OCI-LY3 (cell line): Measurements from ENCODE around the gene KIF1A.

Source experiments
- H2AFZ ChIP-seq: fragments of 200-600, 300-600 bp; shearing (Covaris generic); 2 replicates; pipeline ENCODE4 v1.6.0; 2014; ENCODE audit warnings: antibody characterized with exemption, low read depth, low read length
- H3K27ac ChIP-seq: fragments of 200-600, 300-600 bp; sonication (generic); 2 replicates; pipeline ENCODE4 v1.5.1; 2014; ENCODE audit warnings: mild to moderate bottlenecking, low read length, moderate library complexity, mixed read lengths
- H3K27me3 ChIP-seq: fragments of 200-600, 300-600 bp; sonication (generic); 2 replicates; pipeline ENCODE4 v1.6.1; 2014; ENCODE audit warnings: low read depth, low read length, mixed read lengths
- H3K36me3 ChIP-seq: fragments of 200-600, 300-600 bp; sonication (generic); replicated peaks from 2 replicates; pipeline ENCODE3; 2014; ENCODE audit warnings: low read depth, low read length, mixed read lengths
- H3K4me1 ChIP-seq: fragments of 300-600, 200-600 bp; sonication (generic); 2 replicates; pipeline ENCODE4 v1.6.1; 2014; ENCODE audit warnings: low read length, mixed read lengths
- H3K4me2 ChIP-seq: fragments of 200-600, 300-600 bp; sonication (generic); 2 replicates; pipeline ENCODE4 v1.6.1; 2014; ENCODE audit warnings: low read length, mixed read lengths
- H3K4me3 ChIP-seq: fragments of 300-600, 200-600 bp; sonication (generic); 2 replicates; pipeline ENCODE4 v1.5.1; 2014; ENCODE audit warnings: antibody characterized with exemption, mild to moderate bottlenecking, low read length, moderate library complexity
- H3K79me2 ChIP-seq: fragments of 300-600, 200-600 bp; shearing (Covaris generic); 2 replicates; pipeline ENCODE4 v1.6.1; 2014; ENCODE audit warnings: mild to moderate bottlenecking, low read length, mixed read lengths
- H3K9ac ChIP-seq: fragments of 300-600, 200-600 bp; shearing (Covaris generic); 2 replicates; pipeline ENCODE4 v1.6.0; 2014; ENCODE audit warnings: mild to moderate bottlenecking, low read length, moderate library complexity
- H3K9me3 ChIP-seq: fragments of 200-600, 300-600 bp; shearing (Covaris generic); 2 replicates; pipeline ENCODE4 v1.6.1; 2014; ENCODE audit warnings: low read length, mixed read lengths; ENCODE audit not compliant: insufficient read depth
- H4K20me1 ChIP-seq: fragments of 200-600, 300-600 bp; sonication (generic); 2 replicates; pipeline ENCODE4 v1.6.1; 2016; ENCODE audit warnings: low read length, mixed read lengths; ENCODE audit not compliant: insufficient read depth
- CTCF ChIP-seq: fragments of 200-600, 300-600 bp; sonication (generic); IDR thresholded peaks from 2 replicates; pipeline ENCODE4 v1.5.1; 2014; ENCODE audit warnings: antibody characterized with exemption, low read length, low read depth
- EZH2phosphoT487 ChIP-seq: fragments of 200-600 bp; shearing (Covaris generic); IDR thresholded peaks from 2 replicates; pipeline ENCODE4 v1.6.1; 2018; ENCODE audit warnings: antibody characterized with exemption, mixed run types, low read depth

The KIF1A gene

GRCh38 chr2:240858321-240858720, 38.3 kb upstream of the KIF1A start:
- Histone ChIP-seq H3K9me3 (no peaks in the 10 kb centered on the region), H3K79me2 (no peaks in the 10 kb centered on the region), H3K4me3 (no peak overlapping the region), H3K4me2 (no peak overlapping the region), H3K27ac (no peak overlapping the region), H4K20me1 (no peaks in the 10 kb centered on the region), H3K36me3 (no peaks in the 10 kb centered on the region), H3K27me3 (no peaks in the 10 kb centered on the region; the same call in 1 of the 2 replicates), H3K4me1 (no peaks in the 10 kb centered on the region), H2AFZ (no peak overlapping the region), H3K9ac (no peak overlapping the region)
- no peak for TF ChIP-seq CTCF
- no peak for TF ChIP-seq EZH2phosphoT487

GRCh38 chr2:240857039-240858008, 37.3 kb upstream of the KIF1A start:
- Histone ChIP-seq H4K20me1 (no peaks in the 10 kb centered on the region), H3K36me3 (no peaks in the 10 kb centered on the region), H3K4me2 (no peak overlapping the region), H3K9me3 (no peaks in the 10 kb centered on the region), H3K27me3 (no peaks in the 10 kb centered on the region; the same call in 1 of the 2 replicates), H3K27ac (no peak overlapping the region), H3K4me1 (no peaks in the 10 kb centered on the region), H2AFZ (no peak overlapping the region), H3K79me2 (no peaks in the 10 kb centered on the region), H3K9ac (no peak overlapping the region), H3K4me3 (no peak overlapping the region)
- TF ChIP-seq EZH2phosphoT487 (no peak), CTCF (no peak)

- no peaks in the 10 kb centered on the region for H4K20me1 ChIP-seq
Observed at GRCh38 chr2:240856151-240856980, 36.3 kb upstream of the KIF1A start.

More at GRCh38 chr2:240856151-240856980, 36.3 kb upstream of the KIF1A start:
- TF ChIP-seq CTCF: no peak
- TF ChIP-seq EZH2phosphoT487: no peak
- Histone ChIP-seq H3K4me2 (no peak overlapping the region), H3K27ac (no peak overlapping the region), H3K4me3 (no peak overlapping the region), H3K36me3 (no peaks in the 10 kb centered on the region), H3K79me2 (no peaks in the 10 kb centered on the region), H3K9me3 (no peaks in the 10 kb centered on the region), H3K9ac (no peak overlapping the region), H3K4me1 (no peaks in the 10 kb centered on the region), H3K27me3 (no peaks in the 10 kb centered on the region; the same call in 1 of the 2 replicates), H2AFZ (no peak overlapping the region)
